ENCODE results near the gene ZBTB7C. TPM values are rescaled to one million over a fixed set of nuclear protein-coding genes. Genes with fewer than 3 reads are reported as not detected.

Gene ZBTB7C
- total RNA-seq, 2 donors from 2014 or later: 1.3 to 2.3 TPM

- H3K4me3 ChIP-seq: no peak overlapping the region
- no peak for ATAC-seq
- H3K9me3 ChIP-seq: no peaks in the 10 kb centered on the region
- 53 to 64% methylated on average over 8 of the region's 8 CpGs for WGBS, 2 donors
- H3K36me3 ChIP-seq (replicated peaks in 1 of 2; ENCODE audit: insufficient read depth in 1 of 2, low read depth in 2 of 2): no peaks in the 10 kb centered on the region
- H3K27ac ChIP-seq: no peak overlapping the region
- no peaks in the 10 kb centered on the region for H3K27me3 ChIP-seq
- intact Hi-C loops (cut with DNase I): no loop called here
- no peaks in the 10 kb centered on the region for H3K4me1 ChIP-seq
- TF ChIP-seq, protein P1, sequence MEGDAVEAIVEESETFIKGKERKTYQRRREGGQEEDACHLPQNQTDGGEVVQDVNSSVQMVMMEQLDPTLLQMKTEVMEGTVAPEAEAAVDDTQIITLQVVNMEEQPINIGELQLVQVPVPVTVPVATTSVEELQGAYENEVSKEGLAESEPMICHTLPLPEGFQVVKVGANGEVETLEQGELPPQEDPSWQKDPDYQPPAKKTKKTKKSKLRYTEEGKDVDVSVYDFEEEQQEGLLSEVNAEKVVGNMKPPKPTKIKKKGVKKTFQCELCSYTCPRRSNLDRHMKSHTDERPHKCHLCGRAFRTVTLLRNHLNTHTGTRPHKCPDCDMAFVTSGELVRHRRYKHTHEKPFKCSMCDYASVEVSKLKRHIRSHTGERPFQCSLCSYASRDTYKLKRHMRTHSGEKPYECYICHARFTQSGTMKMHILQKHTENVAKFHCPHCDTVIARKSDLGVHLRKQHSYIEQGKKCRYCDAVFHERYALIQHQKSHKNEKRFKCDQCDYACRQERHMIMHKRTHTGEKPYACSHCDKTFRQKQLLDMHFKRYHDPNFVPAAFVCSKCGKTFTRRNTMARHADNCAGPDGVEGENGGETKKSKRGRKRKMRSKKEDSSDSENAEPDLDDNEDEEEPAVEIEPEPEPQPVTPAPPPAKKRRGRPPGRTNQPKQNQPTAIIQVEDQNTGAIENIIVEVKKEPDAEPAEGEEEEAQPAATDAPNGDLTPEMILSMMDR (IDR thresholded peaks at IDR 0.05): no peak
- TF ChIP-seq POLR2A (IDR thresholded peaks at IDR 0.05): no peak
- DNase-seq: no peak
Observed at GRCh38 chr18:48100165-48100575, 309.0 kb downstream of the ZBTB7C start.

GRCh38 chr18:48099481-48100164 lies 309.6 kb downstream of the ZBTB7C start:
- H3K9me3 ChIP-seq: no peaks in the 10 kb centered on the region
- ATAC-seq (no peak), DNase-seq (no peak)
- no peak overlapping the region for H3K4me3 ChIP-seq
- no peaks in the 10 kb centered on the region for H3K36me3 ChIP-seq (replicated peaks in 1 of 2; ENCODE audit: insufficient read depth in 1 of 2, low read depth in 2 of 2)
- 57 to 69% methylated on average over 4 to 8 of the region's 8 CpGs for WGBS, 2 donors
- TF ChIP-seq, protein P1 (IDR thresholded peaks at IDR 0.05): no peak
- no peak for TF ChIP-seq POLR2A (IDR thresholded peaks at IDR 0.05)
- no peak overlapping the region for H3K27ac ChIP-seq
- intact Hi-C loops (cut with DNase I): no loop called here
- no peaks in the 10 kb centered on the region for H3K27me3 ChIP-seq
- H3K4me1 ChIP-seq: no peaks in the 10 kb centered on the region

DNA sequence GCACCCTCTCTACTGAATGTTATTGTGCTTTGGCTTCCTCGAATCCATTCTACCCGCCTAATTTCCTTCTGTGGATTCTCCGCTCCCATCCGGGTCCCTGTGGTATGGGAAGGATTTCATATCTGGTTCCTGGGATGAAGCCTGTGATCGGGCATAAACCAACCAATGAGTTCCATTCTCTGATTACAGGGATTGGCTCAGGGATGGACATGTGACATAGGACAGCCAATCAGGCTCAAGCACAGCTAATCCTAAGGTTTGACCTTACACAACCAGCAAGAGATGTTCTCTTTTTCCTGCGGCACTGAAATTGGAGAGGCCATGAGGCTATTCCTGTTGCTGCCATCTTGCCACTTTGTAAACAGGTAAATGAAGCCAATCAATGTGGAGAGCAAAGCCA lies 310.6 kb downstream of the ZBTB7C start:
- Histone ChIP-seq H3K27me3 (no peaks in the 10 kb centered on the region), H3K36me3 (replicated peaks in 1 of 2; ENCODE audit: insufficient read depth in 1 of 2, low read depth in 2 of 2) (no peaks in the 10 kb centered on the region), H3K4me3 (no peak overlapping the region), H3K9me3 (no peaks in the 10 kb centered on the region), H3K4me1 (no peaks in the 10 kb centered on the region), H3K27ac (no peak overlapping the region)
- intact Hi-C loops (cut with DNase I): no loop called here
- no peak for TF ChIP-seq POLR2A (IDR thresholded peaks at IDR 0.05)
- TF ChIP-seq, protein P1 (IDR thresholded peaks at IDR 0.05): no peak
- DNase-seq (no peak), ATAC-seq (no peak)
- 81 to 91% methylated on average over 6 of the region's 6 CpGs for WGBS, 2 donors

DNA sequence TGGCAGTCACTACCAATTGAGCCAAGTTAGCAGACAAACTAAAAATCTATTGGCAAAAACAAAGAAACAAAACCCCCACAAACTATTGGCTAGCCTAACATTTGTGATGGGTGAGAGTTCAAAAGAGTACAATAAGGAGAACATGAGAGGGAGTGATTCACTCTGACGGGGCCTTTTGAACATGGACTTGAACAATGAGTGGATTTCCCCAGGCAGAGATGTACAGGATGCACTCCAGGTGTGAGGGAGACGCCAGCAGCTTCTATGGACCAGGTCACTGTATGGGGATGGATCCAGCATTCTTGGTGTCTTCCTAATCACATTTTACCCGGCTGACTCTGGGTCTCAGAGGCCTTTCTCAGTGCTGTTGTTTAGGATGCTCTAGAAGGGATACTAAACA lies 311.2 kb downstream of the ZBTB7C start:
- DNase-seq (no peak), ATAC-seq (no peak)
- Histone ChIP-seq H3K4me1 (no peaks in the 10 kb centered on the region), H3K36me3 (replicated peaks in 1 of 2; ENCODE audit: insufficient read depth in 1 of 2, low read depth in 2 of 2) (no peaks in the 10 kb centered on the region), H3K9me3 (no peaks in the 10 kb centered on the region), H3K27me3 (no peaks in the 10 kb centered on the region), H3K27ac (no peak overlapping the region), H3K4me3 (no peak overlapping the region)
- intact Hi-C loops (cut with DNase I): no loop called here
- WGBS, 2 donors: 66 to 68% methylated on average over 3 of the region's 3 CpGs
- TF ChIP-seq POLR2A (IDR thresholded peaks at IDR 0.05): no peak
- TF ChIP-seq, protein P1 (IDR thresholded peaks at IDR 0.05): no peak

- Histone ChIP-seq H3K4me1 (no peaks in the 10 kb centered on the region), H3K4me3 (no peak overlapping the region), H3K36me3 (replicated peaks in 1 of 2; ENCODE audit: insufficient read depth in 1 of 2, low read depth in 2 of 2) (no peaks in the 10 kb centered on the region), H3K9me3 (no peaks in the 10 kb centered on the region), H3K27me3 (no peaks in the 10 kb centered on the region), H3K27ac (no peak overlapping the region)
- TF ChIP-seq, protein P1 (IDR thresholded peaks at IDR 0.05): no peak
- TF ChIP-seq POLR2A (IDR thresholded peaks at IDR 0.05): no peak
- ATAC-seq: no peak
- 74 to 83% methylated on average over 8 of the region's 8 CpGs for WGBS, 2 donors
- intact Hi-C loops (cut with DNase I): no loop called here
- DNase-seq: no peak
Observed at GRCh38 chr18:48095726-48096125, 313.5 kb downstream of the ZBTB7C start.

Data from body of pancreas (tissue), 4 donors.